Astrocyte of the spinal cord (primary cell): ENCODE data around the gene ITPR2.
"Not testable (repeated sequence)": the region's sequence is repeated elsewhere in the genome, so short reads cannot be mapped to it uniquely, and the experiment has no call there.

Source experiments
- DNase-seq: peaks from one replicate; pipeline ENCODE4 v3.0.0; 2011; ENCODE audit warnings: low read depth, low spot score
- H3K4me3 ChIP-seq: 2 replicates; pipeline ENCODE4 v1.5.1; 2011; ENCODE audit warnings: low read depth, mild to moderate bottlenecking, low read length, moderate library complexity
- in situ Hi-C: cut with HindIII; loops from 2 replicates; pipeline ENCODE4 v1.10.0; 2017; ENCODE audit warnings: low sequenced_read_pairs
- TF ChIP-seq, protein P1 (sequence below): IDR thresholded peaks from 2 replicates; pipeline ENCODE4 v1.5.1; 2012; ENCODE audit warnings: low read depth, mild to moderate bottlenecking, low read length, inconsistent platforms

The ITPR2 gene

GRCh38 chr12:26732005-26732908 is 100.7 kb downstream of the ITPR2 start:
- DNase-seq: no peak
- TF ChIP-seq, protein P1, sequence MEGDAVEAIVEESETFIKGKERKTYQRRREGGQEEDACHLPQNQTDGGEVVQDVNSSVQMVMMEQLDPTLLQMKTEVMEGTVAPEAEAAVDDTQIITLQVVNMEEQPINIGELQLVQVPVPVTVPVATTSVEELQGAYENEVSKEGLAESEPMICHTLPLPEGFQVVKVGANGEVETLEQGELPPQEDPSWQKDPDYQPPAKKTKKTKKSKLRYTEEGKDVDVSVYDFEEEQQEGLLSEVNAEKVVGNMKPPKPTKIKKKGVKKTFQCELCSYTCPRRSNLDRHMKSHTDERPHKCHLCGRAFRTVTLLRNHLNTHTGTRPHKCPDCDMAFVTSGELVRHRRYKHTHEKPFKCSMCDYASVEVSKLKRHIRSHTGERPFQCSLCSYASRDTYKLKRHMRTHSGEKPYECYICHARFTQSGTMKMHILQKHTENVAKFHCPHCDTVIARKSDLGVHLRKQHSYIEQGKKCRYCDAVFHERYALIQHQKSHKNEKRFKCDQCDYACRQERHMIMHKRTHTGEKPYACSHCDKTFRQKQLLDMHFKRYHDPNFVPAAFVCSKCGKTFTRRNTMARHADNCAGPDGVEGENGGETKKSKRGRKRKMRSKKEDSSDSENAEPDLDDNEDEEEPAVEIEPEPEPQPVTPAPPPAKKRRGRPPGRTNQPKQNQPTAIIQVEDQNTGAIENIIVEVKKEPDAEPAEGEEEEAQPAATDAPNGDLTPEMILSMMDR: no peak

DNA sequence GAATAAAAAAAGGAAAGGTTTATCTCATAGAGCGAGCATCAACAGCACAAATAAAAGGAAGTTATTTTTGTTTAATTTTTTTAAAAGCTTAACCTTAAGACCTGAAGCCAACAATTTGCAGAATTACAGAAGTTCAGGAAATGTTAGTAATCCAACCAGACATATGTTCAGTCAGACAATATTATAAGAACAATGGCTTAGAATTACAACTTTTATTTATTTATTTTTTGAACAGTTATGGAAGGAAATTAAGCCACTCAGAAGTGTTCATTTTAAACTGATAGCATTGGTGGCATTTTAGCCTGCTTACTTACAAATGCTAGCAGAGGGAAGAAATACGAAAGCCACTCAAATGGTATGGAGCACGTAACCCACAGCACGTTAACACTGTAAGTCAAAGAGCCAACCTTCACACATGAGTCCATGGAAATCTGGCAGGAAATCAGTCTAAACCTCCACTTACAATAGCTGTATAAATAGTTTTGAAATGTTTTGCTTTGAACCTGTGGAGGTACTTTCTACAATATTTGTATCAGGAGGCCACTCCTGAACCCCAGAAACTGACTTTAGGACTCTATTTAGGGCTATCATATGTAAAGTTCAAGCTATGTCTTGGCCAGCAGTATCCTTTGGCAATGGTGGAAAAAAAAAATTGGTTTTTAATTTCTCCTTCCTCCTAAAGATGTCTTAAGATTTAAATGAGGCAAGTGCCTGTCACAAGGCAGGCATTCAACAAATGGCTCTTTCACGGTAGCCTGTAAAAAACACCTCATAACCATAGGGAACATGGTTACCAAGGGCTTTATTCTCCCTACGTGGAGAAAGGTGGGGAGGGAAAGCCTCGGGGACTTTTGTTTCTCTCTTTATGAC is 102.3 kb downstream of the ITPR2 start:
- no peak for DNase-seq
- H3K4me3 ChIP-seq: no peak overlapping the region
- TF ChIP-seq, protein P1: no peak
- in situ Hi-C loops: no loop called here

More at GRCh38 chr12:26732005-26732908, 100.7 kb downstream of the ITPR2 start:
- H3K4me3 ChIP-seq: no peak overlapping the region
- in situ Hi-C loops: no loop called here

DNA sequence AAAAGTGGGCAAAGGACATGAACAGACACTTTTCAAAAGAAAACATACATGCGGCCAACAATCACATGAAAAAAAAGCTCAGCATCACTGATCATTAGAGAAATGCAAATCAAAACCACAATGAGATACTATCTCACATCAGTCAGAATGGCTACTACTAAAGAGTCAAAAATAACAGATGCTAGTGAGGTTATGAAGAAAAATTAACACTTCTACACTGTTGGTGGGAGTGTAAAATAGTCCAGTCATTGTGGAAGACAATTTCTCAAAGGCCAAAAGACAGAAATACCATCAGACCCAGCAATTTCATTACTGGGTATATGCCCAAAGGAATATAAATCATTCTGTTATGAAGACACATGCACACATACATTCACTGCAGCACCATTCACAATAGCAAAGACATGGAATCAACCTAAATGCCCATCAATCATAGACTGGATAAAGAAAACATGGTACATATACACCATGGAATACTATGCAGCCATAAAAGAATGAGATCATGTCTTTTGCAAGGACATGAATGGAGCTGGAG is 103.8 kb downstream of the ITPR2 start:
- in situ Hi-C loops, DNase-seq, H3K4me3 ChIP-seq: not testable (repeated sequence)

GRCh38 chr12:26728205-26729050 is 104.6 kb downstream of the ITPR2 start:
- in situ Hi-C loops: no loop called here
- TF ChIP-seq, protein P1: no peak
- no peak overlapping the region for H3K4me3 ChIP-seq
- no peak for DNase-seq

GRCh38 chr12:26727482-26728204 is 105.4 kb downstream of the ITPR2 start:
- TF ChIP-seq, protein P1: no peak
- no peak overlapping the region for H3K4me3 ChIP-seq
- in situ Hi-C loops: no loop called here
- no peak for DNase-seq

DNA sequence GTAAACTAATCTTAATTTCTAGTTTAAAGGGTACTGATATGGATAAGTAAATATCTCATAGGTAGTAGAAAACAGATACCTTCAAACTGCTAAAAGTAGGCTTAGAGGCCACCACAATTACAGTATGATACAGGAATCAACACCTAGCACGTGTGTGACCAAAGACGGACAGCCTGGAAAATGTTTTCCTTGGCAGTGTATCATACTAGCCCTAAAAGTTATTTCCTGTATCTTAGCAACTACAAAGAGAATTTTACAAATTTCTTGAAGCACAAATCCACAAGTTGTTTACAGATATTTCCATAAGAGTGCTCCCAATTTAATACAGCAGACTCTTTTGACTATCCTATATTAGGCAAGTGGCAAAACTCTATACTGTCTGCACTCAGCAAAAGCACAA is 106.0 kb downstream of the ITPR2 start:
- in situ Hi-C loops: no loop called here
- no peak overlapping the region for H3K4me3 ChIP-seq
- DNase-seq: peak; percentile 14
- TF ChIP-seq, protein P1: no peak
